GM12872 (cell line): ENCODE data around the gene EIF1.

Source experiments
- CTCF ChIP-seq: IDR thresholded peaks from 3 replicates; pipeline ENCODE4 v1.5.1; 2011; ENCODE audit warnings: low read depth, mild to moderate bottlenecking, low read length, moderate library complexity; ENCODE audit not compliant: insufficient read depth

EIF1 gene

DNA sequence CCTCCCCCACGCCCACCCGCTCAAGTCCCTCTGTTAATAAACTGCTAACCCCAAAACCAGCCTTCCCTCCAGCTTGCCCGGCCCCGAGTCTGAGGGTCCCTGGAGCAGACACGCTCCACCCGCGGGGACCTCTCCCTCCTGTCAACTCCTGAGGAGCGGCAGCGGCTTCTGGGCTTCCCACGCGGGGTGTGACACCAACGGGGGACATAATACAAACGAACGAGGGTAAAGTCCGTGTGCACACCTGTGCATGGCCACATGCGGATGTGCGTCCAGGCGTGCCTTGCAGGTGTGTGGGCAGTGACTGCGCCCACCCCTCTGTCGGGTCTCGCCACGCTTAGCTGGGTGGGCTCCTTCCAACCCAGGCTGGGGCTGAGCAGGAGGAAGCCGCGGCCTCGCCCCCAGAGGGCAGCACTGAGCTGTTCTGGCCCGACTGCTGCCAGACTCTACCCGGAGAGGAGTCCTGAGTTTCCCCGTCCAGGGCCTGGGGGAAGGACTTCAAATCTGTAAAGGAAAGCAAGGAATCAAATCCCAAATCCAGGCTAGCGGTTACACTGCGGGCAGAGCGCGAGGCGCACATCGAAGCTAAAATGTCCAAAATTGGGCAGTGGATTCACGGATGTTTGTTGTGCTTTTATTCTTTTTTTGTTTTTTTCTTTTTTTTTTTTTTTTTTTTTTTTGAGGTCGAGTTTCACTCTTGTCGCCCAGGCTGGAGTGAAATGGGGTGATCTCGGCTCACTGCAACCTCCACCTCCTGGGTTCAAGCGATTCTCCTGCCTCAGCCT lies 40.1 kb upstream of the EIF1 start:
- peak; percentile 97 for TF ChIP-seq CTCF

- no peak for TF ChIP-seq CTCF
Measured at GRCh38 chr17:41649923-41650519, 38.7 kb upstream of the EIF1 start.

GRCh38 chr17:41650794-41651624 lies 37.7 kb upstream of the EIF1 start:
- TF ChIP-seq CTCF, result no peak

GRCh38 chr17:41651625-41652460 lies 36.8 kb upstream of the EIF1 start:
- no peak for TF ChIP-seq CTCF

- TF ChIP-seq CTCF, result no peak
Measured at GRCh38 chr17:41652461-41652970, 36.2 kb upstream of the EIF1 start.

DNA sequence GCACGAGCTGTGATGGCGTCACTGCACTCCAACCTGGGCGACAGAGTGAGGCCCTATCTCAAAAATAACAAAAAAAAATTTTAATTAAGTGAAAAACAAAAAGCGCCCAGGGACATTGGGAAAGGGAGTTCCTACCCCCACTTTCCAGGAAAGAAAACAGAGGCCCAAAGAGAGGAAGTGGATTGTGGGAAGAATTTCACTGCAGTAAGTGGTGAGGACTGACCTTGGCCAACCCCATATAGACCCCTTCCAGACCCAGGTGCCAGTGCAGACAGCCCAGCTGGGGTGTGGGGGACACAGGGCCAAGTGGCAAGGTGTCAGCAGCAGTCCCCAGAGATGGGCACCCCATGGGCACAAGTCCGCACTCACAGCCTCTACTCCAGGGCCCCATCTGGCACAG lies 35.3 kb upstream of the EIF1 start:
- TF ChIP-seq CTCF, result no peak
